Measurements from ENCODE around the gene PFN2.
"Not testable (repeated sequence)": the region's sequence is repeated elsewhere in the genome, so short reads cannot be mapped to it uniquely, and the experiment has no call there.

Gene PFN2

DNA sequence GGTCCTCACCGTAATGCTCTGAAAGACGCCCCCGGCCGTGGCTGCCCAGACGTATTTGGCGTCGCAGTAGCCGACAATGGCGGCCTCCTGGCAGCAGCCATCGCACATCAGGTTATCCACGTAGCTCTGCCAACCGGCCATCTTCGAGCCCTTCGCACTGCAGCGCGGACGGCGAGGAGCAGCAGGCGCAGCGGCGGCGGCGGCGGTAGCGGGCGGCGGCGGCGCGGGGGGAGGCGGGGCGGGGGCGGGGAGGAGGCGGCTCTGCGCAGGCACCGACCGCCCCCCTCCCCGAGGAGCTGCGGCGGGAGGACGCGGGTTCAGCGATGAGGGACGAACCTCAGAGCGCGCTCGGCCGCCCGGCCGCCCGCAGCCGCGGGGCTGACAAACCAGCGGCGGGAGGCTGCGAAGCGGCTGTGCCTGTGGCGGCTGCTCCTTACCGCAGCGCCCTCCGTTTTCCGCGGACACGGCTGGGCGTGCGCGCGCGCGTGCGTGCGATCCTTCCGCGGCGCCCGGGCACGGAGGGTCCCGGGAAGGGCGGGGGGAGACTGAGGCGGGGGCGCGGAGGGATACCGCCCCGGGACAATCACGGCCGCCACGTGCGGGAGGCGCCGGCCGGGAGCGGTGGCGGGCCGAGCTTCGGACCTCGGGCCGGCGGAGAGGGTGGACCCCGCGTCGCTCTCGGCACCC, at the start of gene PFN2:
Gene PFN2 (minus strand): TSS at position 180 of the 687 bp plus-strand sequence. CDS start 39 bp downstream, at position 141.
- DNase-seq = peak; percentile 44

DNA sequence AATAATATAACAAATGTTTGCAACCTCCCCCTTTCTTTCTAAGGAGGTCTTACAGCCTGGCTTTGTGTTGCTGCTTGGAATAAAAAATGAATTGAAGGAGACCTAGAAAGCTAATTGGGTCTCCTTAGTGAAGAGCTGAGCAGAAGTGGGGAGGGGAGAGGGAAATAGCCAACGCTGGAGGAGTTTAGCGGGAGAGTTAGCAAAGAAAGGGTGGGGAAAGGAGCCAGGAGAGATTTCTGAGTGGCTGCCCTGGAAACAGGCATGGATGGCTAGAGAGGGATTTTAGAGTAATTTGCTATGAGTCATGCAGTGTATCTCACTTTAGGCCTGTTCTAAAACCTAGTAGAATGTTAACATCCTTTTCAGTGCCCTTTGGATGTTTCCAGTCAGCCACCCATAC, 45.2 kb upstream of the PFN2 start:
- no peak for DNase-seq

GRCh38 chr3:150014782-150015181, 44.1 kb upstream of the PFN2 start:
- no peak for DNase-seq

DNA sequence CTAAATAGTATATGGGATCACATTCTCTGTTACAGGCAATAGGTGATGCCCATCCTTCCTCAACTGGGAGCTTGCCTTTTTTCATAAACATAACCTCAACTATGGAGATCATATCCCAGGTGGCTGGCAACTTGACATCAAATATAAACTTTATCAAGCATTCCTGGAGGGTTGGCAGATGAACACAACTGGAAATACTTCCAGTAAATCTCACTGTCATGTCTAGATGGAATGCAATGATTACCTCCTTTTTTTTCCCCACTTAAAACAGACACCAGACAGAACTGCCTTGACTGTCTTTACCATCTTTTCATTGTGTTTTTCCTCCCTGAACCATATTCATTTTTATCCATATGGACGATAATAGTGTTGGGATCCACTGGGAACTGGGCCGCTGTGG, 43.1 kb upstream of the PFN2 start:
- DNase-seq = no peak

- no peak for DNase-seq
These were observed 36.1 kb upstream of the PFN2 start for GRCh38 chr3:150006794-150007193.

GRCh38 chr3:150005243-150006112, 34.8 kb upstream of the PFN2 start:
- DNase-seq = no peak

DNA sequence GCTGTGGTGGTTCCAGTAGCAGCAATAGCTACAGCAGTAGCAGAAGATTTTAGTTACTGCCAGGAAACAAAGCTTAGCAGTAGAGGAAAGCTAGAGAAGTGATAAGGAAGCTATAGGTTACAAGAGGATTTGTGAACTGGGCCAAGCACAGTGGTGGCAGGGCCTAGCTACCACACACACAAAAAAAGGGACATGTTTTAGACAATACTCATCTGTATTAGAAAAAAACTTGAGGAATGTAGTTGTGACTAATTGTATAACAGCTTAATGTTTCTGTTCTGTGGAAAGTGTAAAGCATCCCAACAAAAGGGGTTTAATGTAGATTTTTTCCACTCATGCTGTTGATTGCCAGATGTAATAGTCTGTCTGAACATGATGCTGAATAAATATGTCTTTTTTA, 29.9 kb upstream of the PFN2 start:
- DNase-seq = no peak

- no peak for DNase-seq
These were observed 28.7 kb upstream of the PFN2 start for GRCh38 chr3:149999421-149999820.

- no peak for DNase-seq
These were observed 28.3 kb upstream of the PFN2 start for GRCh38 chr3:149998946-149999345.

GRCh38 chr3:149992416-149993058, 21.8 kb upstream of the PFN2 start:
- DNase-seq = no peak

DNA sequence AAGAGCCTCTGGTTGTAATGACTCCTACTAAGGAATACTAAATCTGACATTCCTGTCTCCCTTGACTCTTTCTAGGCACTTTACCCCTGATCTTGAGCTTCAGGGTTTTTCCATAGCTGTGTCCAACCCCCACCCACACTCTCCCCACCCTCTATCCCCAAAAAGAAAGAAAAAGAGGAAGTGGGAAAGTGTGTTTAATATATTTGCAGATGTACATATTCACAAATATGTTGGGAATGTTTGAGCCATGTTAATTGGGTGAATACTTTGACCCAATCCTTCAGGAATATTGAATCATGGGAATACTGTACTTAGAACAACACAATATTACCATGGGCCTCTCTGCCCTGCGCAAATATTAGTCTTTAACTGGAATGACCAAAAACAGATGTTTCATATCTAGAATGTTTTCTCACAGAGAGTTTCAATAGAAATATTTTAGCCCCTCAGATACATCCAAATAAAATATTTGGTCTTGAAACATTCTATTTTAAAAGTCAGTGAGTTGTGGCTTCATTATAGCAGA, 19.8 kb upstream of the PFN2 start:
- DNase-seq = no peak

DNA sequence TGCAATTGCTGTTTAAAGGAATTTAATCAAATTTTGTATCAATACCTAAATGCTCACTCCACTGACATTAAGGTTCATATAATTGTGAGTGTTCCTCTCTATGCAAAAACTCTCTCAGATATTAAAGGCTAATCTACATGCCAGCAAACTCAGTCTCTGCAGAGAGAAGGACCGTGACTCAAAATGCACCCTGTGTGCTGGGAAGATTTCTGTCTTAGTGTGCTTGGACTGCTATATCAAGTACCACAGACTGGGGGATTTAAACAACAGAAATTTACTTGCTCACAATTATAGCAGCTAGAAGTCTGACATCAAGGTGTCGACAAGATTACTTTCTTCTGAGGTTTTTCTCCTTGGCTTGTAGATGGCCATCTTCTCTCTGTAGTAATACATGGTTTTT, 18.6 kb upstream of the PFN2 start:
- no peak for DNase-seq

- DNase-seq = no peak
These were observed 12.9 kb upstream of the PFN2 start for GRCh38 chr3:149983628-149984027.

DNA sequence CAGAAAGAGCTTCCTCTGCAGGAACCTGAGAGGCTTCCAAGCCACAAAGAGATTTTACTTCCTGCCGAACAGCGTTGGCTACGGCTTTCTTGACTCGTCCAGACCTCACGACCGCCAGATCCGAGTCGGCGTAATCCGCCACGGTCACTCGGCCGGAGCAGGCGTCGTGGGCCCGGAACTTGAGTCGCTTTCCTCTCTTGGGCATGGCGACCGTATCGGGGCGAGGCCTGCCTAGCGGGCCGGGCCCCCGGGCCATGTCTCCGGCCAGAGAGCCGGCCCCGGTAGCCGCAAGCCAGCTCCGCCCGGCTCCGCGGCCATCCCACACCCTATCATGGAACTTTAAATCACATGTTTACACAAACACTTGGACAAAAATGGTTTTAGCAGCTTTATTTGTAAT, 12.4 kb upstream of the PFN2 start:
- DNase-seq = not testable (repeated sequence)

DNA sequence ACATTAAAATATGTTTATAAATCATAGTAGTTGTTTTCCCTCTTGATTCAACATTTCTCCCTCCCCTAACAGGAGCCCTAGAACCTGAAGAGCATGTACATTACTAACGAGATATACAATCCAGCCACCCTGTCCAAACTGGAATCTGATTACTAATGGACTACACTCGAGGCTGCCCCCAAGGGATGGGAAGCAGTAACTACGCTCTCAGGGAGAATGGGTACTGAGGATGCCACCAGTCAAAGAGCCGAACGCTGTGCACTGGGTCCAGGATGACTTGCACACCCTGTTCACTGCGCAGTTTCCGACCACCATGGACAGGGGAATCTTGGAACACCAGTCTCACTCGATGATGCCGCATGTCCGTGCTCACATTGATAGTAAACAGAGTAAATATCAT, 11.3 kb upstream of the PFN2 start:
- not testable (repeated sequence) for DNase-seq

GRCh38 chr3:149977386-149977785, 6.7 kb upstream of the PFN2 start:
- no peak for DNase-seq

GRCh38 chr3:149975919-149976318, 5.2 kb upstream of the PFN2 start:
- DNase-seq = no peak

DNA sequence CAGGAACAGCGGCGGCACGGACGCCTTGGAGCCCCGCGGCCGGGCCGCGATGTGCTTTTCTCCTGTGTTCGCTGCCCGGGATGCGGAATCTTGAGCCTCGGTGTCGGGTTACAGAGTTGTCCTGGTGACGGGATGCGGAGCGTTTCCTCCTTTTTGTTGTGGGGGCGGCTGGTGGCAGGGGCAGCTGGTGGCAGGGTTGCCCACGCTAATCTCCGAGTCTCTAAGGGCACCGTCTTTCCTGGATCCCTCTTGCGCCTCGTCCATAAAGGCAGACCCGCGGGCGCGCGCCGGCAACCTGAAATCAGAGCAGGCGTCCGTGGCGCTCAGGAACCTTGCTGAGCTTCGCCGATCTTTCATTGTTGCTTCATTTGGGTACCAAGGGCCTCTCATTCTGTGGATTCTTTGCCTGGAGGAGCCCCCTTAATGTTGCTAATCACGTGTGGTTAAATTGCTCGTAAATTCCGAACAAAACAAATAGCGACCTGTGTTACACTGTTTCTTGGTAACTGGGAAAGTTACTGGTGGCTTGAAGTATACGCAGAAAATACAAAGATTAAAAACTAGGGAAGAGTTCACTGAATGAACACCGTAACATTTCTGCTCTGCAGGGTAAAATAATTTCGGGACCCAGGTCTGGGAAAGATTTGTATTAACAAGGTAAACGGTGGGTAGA, 844 bp upstream of the PFN2 start:
- DNase-seq = peak; percentile 12

GRCh38 chr3:149969940-149970715, 567 bp downstream of the PFN2 start:
- peak; percentile 71 for DNase-seq

GRCh38 chr3:149969110-149969939, 1.4 kb downstream of the PFN2 start:
- DNase-seq = no peak

GRCh38 chr3:149968216-149968615, 2.5 kb downstream of the PFN2 start:
- DNase-seq = no peak

Data from activated gamma-delta T cell treated with Interleukin-2 at 50 U/mL for 16 hours (primary cell).